Gastroesophageal sphincter (tissue), 3 donors: ENCODE results near the gene ARL14EP.

ENCODE experiments used
- EP300 ChIP-seq: sonication (generic); formaldehyde crosslinking; IDR thresholded peaks from one replicate; pipeline ENCODE4 v1.6.1; 2017; ENCODE audit warnings: antibody characterized with exemption, mild to moderate bottlenecking
- POLR2A ChIP-seq, 2 donors: fragments of 450-650 bp; IDR thresholded peaks; one replicate each; pipeline ENCODE4 v1.6.1; 2017; ENCODE audit warnings: antibody characterized with exemption in 2 of 2, mild to moderate bottlenecking in 2 of 2, moderate library complexity in 1 of 2
- POLR2AphosphoS5 ChIP-seq: sonication (generic); formaldehyde crosslinking; IDR thresholded peaks from one replicate; pipeline ENCODE4 v1.6.1; 2017; ENCODE audit warnings: antibody characterized with exemption
- TF ChIP-seq, protein P1 (sequence below), 4 experiments: fragments of 200-600 bp in 2 of 4; fragments of 450-650 bp in 2 of 4; sonication (generic) in 1 of 4; IDR thresholded peaks; one replicate each; pipeline ENCODE4 v1.5.1; 2017 to 2019; ENCODE audit warnings: antibody characterized with exemption in 4 of 4, mild to moderate bottlenecking in 2 of 4, moderate library complexity in 2 of 4

- TF ChIP-seq POLR2AphosphoS5 (no peak), POLR2A (IDR thresholded peaks at IDR 0.05) (no peak), EP300 (no peak)
- TF ChIP-seq, protein P1, sequence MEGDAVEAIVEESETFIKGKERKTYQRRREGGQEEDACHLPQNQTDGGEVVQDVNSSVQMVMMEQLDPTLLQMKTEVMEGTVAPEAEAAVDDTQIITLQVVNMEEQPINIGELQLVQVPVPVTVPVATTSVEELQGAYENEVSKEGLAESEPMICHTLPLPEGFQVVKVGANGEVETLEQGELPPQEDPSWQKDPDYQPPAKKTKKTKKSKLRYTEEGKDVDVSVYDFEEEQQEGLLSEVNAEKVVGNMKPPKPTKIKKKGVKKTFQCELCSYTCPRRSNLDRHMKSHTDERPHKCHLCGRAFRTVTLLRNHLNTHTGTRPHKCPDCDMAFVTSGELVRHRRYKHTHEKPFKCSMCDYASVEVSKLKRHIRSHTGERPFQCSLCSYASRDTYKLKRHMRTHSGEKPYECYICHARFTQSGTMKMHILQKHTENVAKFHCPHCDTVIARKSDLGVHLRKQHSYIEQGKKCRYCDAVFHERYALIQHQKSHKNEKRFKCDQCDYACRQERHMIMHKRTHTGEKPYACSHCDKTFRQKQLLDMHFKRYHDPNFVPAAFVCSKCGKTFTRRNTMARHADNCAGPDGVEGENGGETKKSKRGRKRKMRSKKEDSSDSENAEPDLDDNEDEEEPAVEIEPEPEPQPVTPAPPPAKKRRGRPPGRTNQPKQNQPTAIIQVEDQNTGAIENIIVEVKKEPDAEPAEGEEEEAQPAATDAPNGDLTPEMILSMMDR (IDR thresholded peaks at IDR 0.05) = no peak
Measured at GRCh38 chr11:30285416-30286121, 37.3 kb upstream of the ARL14EP start.
